ENCODE results near the gene MBD5. TPM values are rescaled to one million over a fixed set of nuclear protein-coding genes. Genes with fewer than 3 reads are reported as not detected.

The MBD5 gene
- total RNA-seq, 1 donor from 2014 or later, result 38.8 TPM

- Histone ChIP-seq H3K79me2 (ENCODE audit: low read depth) (no peaks in the 10 kb centered on the region), H3K36me3 (no peaks in the 10 kb centered on the region), H3K4me1 (no peaks in the 10 kb centered on the region), H3K27me3 (no peaks in the 10 kb centered on the region), H3K9me3 (ENCODE audit: low read depth) (no peaks in the 10 kb centered on the region), H2AFZ (replicated peaks) (no peak overlapping the region), H3K4me3 (no peak overlapping the region), H3K4me2 (no peak overlapping the region), H3K9ac (no peak overlapping the region), H3F3A (ENCODE audit: low read depth) (no peaks in the 10 kb centered on the region), H4K20me1 (ENCODE audit: low read depth) (no peaks in the 10 kb centered on the region), H3K27ac (no peak overlapping the region)
- TF ChIP-seq EZH2phosphoT487 (IDR thresholded peaks at IDR 0.05) (no peak), CTCF (IDR thresholded peaks at IDR 0.05) (no peak), EZH2 (IDR thresholded peaks at IDR 0.05) (no peak)
- H3K27me3 Mint-ChIP-seq (ENCODE audit: insufficient read depth, low read depth), result no peaks in the 10 kb centered on the region
- H3K4me1 Mint-ChIP-seq, result no peaks in the 10 kb centered on the region
- no peak overlapping the region for H3K27ac Mint-ChIP-seq
- no peaks in the 10 kb centered on the region for H3K9me3 Mint-ChIP-seq
- H3K4me3 Mint-ChIP-seq, result no peak overlapping the region
- no peak for DNase-seq (ENCODE audit: low spot score)
- H3K36me3 Mint-ChIP-seq, result no peaks in the 10 kb centered on the region
These were observed 114.8 kb downstream of the MBD5 start for GRCh38 chr2:148135705-148136104.

GRCh38 chr2:148136441-148136840 lies 115.5 kb downstream of the MBD5 start:
- no peaks in the 10 kb centered on the region for H4K20me1 ChIP-seq (ENCODE audit: low read depth)
- H3K27ac Mint-ChIP-seq, result no peak overlapping the region
- TF ChIP-seq EZH2phosphoT487 (IDR thresholded peaks at IDR 0.05) (no peak), CTCF (IDR thresholded peaks at IDR 0.05) (no peak), EZH2 (IDR thresholded peaks at IDR 0.05) (no peak)
- H3K36me3 ChIP-seq, result no peaks in the 10 kb centered on the region
- no peak overlapping the region for H2AFZ ChIP-seq (replicated peaks)
- H3F3A ChIP-seq (ENCODE audit: low read depth), result no peaks in the 10 kb centered on the region
- H3K27ac ChIP-seq, result no peak overlapping the region
- H3K4me3 ChIP-seq, result no peak overlapping the region
- no peak overlapping the region for H3K4me2 ChIP-seq
- H3K9me3 ChIP-seq (ENCODE audit: low read depth), result no peaks in the 10 kb centered on the region
- H3K4me3 Mint-ChIP-seq, result no peak overlapping the region
- H3K79me2 ChIP-seq (ENCODE audit: low read depth), result no peaks in the 10 kb centered on the region
- no peak overlapping the region for H3K9ac ChIP-seq
- H3K27me3 ChIP-seq, result no peaks in the 10 kb centered on the region
- no peaks in the 10 kb centered on the region for H3K9me3 Mint-ChIP-seq
- H3K27me3 Mint-ChIP-seq (ENCODE audit: insufficient read depth, low read depth), result no peaks in the 10 kb centered on the region
- H3K4me1 Mint-ChIP-seq, result no peaks in the 10 kb centered on the region
- no peaks in the 10 kb centered on the region for H3K4me1 ChIP-seq
- no peak for DNase-seq (ENCODE audit: low spot score)
- H3K36me3 Mint-ChIP-seq, result no peaks in the 10 kb centered on the region

GRCh38 chr2:148161909-148162435 lies 141.1 kb downstream of the MBD5 start:
- TF ChIP-seq EZH2 (IDR thresholded peaks at IDR 0.05) (no peak), CTCF (IDR thresholded peaks at IDR 0.05) (no peak), EZH2phosphoT487 (IDR thresholded peaks at IDR 0.05) (no peak)
- H3K27ac ChIP-seq, result no peak overlapping the region
- H2AFZ ChIP-seq (replicated peaks), result no peak overlapping the region
- Mint-ChIP-seq H3K4me1 (no peaks in the 10 kb centered on the region), H3K36me3 (no peaks in the 10 kb centered on the region), H3K27me3 (ENCODE audit: insufficient read depth, low read depth) (peaks cover 3% of the 10 kb centered on the region), H3K9me3 (no peaks in the 10 kb centered on the region), H3K4me3 (no peak overlapping the region), H3K27ac (no peak overlapping the region)
- no peaks in the 10 kb centered on the region for H3K9me3 ChIP-seq (ENCODE audit: low read depth)
- H3K27me3 ChIP-seq, result no peaks in the 10 kb centered on the region
- H3K4me1 ChIP-seq, result no peaks in the 10 kb centered on the region
- no peaks in the 10 kb centered on the region for H3F3A ChIP-seq (ENCODE audit: low read depth)
- no peak overlapping the region for H3K4me3 ChIP-seq
- DNase-seq (ENCODE audit: low spot score), result no peak
- H3K4me2 ChIP-seq, result no peak overlapping the region
- H4K20me1 ChIP-seq (ENCODE audit: low read depth), result peaks cover 5% of the 10 kb centered on the region
- no peak overlapping the region for H3K9ac ChIP-seq
- no peaks in the 10 kb centered on the region for H3K36me3 ChIP-seq
- H3K79me2 ChIP-seq (ENCODE audit: low read depth), result no peaks in the 10 kb centered on the region

Data from neural progenitor cell (in vitro differentiated cells).